Osteocyte (in vitro differentiated cells): ENCODE results near the gene DPYD. TPM values are rescaled to one million over a fixed set of nuclear protein-coding genes. Genes with fewer than 3 reads are reported as not detected.

Experiments used
- DNase-seq: peaks from one replicate; pipeline ENCODE4 v3.0.0; 2021; ENCODE audit warnings: mixed read lengths; ENCODE audit not compliant: unreplicated experiment; ENCODE audit errors: extremely low spot score
- H3K27ac Mint-ChIP-seq: one replicate; pipeline ENCODE4 v1.8.0; 2021; ENCODE audit warnings: mild to moderate bottlenecking, mixed read lengths; ENCODE audit not compliant: unreplicated experiment
- H3K27me3 Mint-ChIP-seq: one replicate; pipeline ENCODE4 v1.8.0; 2021; ENCODE audit warnings: mixed read lengths; ENCODE audit not compliant: unreplicated experiment
- H3K36me3 Mint-ChIP-seq: one replicate; pipeline ENCODE4 v1.8.0; 2021; ENCODE audit warnings: mixed read lengths; ENCODE audit not compliant: unreplicated experiment
- H3K4me1 Mint-ChIP-seq: one replicate; pipeline ENCODE4 v1.8.0; 2021; ENCODE audit warnings: mixed read lengths; ENCODE audit not compliant: unreplicated experiment
- H3K4me3 Mint-ChIP-seq: one replicate; pipeline ENCODE4 v1.8.0; 2021; ENCODE audit warnings: mild to moderate bottlenecking, moderate library complexity, mixed read lengths; ENCODE audit not compliant: unreplicated experiment
- H3K9me3 Mint-ChIP-seq: one replicate; pipeline ENCODE4 v1.8.0; 2021; ENCODE audit warnings: mixed read lengths; ENCODE audit not compliant: unreplicated experiment
- total RNA-seq: library from RNA; stranded (reverse); gene quantifications from 2 replicates; pipeline ENCODE4 v1.2.1, GENCODE V29; 2021
- TF ChIP-seq, protein P1 (sequence below): fragments of 200-600 bp; sonication (generic); IDR thresholded peaks from 2 replicates; pipeline ENCODE4 v1.5.0; 2021; ENCODE audit warnings: antibody characterized with exemption, mild to moderate bottlenecking, moderate library complexity

The DPYD gene
- total RNA-seq, 1 donor from 2014 or later, result 44.0 TPM

DNA sequence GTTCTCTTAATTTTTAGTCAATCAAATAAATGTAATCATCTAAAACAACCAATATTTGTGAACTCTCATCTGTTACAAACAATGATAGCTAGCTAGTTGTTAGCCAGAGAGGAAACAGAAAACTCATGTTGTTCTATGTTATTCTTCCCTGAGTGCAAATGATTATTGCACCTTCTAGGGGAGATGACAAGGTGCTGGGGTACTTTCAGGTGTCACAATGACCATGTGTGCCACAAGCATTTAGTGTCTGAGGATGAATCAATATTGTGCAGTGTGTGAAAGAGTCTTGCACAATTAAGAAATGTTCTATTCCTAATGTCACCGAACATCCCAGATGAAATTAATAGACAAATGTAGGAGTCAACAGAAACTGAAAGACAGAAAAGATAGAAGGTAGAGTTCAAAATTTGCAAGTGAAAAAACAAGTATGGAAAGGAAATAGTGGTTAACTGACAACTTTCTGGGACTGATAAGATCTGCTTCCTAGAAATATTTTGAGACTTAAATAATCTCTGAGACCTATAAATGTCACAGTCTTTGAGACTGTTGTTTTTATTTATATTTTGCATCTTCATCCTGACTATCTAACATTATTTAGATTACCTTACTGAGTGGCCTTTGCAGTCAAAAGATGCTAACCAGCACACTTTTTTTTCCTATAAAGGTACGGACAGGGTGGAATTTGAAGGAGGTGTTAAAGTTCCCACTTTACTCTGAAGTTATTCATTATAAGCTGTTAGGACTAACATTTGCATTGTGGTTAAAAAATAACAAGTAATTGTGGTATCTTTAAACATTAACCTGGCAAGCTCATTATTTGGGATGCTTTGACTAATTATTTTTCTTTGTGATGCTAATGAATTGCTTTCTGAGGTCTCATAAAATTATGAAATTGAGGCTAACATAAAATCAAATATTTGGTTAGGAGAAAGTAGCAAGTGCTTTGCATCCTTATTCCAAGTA, 21.6 kb upstream of the DPYD start:
- Mint-ChIP-seq H3K27ac (no peak overlapping the region), H3K9me3 (no peaks in the 10 kb centered on the region), H3K36me3 (no peaks in the 10 kb centered on the region), H3K4me3 (no peak overlapping the region), H3K4me1 (peaks cover 22% of the 10 kb centered on the region), H3K27me3 (no peaks in the 10 kb centered on the region)
- TF ChIP-seq, protein P1, sequence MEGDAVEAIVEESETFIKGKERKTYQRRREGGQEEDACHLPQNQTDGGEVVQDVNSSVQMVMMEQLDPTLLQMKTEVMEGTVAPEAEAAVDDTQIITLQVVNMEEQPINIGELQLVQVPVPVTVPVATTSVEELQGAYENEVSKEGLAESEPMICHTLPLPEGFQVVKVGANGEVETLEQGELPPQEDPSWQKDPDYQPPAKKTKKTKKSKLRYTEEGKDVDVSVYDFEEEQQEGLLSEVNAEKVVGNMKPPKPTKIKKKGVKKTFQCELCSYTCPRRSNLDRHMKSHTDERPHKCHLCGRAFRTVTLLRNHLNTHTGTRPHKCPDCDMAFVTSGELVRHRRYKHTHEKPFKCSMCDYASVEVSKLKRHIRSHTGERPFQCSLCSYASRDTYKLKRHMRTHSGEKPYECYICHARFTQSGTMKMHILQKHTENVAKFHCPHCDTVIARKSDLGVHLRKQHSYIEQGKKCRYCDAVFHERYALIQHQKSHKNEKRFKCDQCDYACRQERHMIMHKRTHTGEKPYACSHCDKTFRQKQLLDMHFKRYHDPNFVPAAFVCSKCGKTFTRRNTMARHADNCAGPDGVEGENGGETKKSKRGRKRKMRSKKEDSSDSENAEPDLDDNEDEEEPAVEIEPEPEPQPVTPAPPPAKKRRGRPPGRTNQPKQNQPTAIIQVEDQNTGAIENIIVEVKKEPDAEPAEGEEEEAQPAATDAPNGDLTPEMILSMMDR, result no peak
- DNase-seq, result no peak

DNA sequence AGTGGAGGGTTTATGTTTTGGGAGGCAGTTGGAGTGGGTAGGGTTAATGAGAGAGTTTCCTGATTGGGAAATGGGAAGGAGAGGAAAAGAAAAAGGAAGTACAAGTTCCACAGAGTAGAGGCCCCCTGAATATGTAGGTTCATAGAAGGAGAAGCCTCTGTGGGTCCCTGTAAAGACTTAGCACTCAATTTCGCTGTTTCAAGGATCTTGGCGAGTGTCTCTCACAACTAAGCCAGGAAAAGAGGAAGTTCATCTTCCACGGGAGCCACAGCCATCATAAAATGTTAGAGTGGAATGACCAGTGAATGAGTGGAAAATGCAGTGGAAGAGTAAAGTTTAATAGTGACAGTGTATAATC, 17.4 kb upstream of the DPYD start:
- peak overlapping the region; percentile 90 for H3K27ac Mint-ChIP-seq
- TF ChIP-seq, protein P1, result no peak
- H3K4me3 Mint-ChIP-seq, result peak overlapping the region; percentile 8
- H3K27me3 Mint-ChIP-seq, result no peaks in the 10 kb centered on the region
- no peaks in the 10 kb centered on the region for H3K9me3 Mint-ChIP-seq
- no peak for DNase-seq
- peaks cover 28% of the 10 kb centered on the region for H3K4me1 Mint-ChIP-seq
- no peaks in the 10 kb centered on the region for H3K36me3 Mint-ChIP-seq

DNA sequence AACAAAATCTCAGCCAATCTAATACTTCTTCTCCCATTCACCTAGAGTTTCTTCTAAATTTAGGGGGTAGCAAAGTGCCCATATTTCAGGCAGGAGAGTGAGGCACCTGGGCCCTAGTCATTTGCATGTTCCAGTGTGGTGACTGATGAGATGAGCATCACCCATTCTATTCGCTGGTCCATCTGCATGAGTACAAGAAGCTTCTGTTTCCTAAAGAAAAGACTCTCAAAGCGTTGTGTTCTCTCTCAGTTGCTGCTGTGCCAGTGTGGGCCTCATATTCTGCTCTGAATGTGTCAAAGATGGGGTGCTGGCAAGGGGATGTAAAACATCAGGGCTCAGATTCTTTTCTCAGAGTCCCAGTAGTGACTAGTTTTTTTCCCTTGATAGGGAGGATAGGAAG, 16.1 kb upstream of the DPYD start:
- no peaks in the 10 kb centered on the region for H3K9me3 Mint-ChIP-seq
- TF ChIP-seq, protein P1, result no peak
- no peak overlapping the region for H3K4me3 Mint-ChIP-seq
- peak overlapping the region; percentile 54 for H3K27ac Mint-ChIP-seq
- peaks cover 27% of the 10 kb centered on the region for H3K4me1 Mint-ChIP-seq
- no peaks in the 10 kb centered on the region for H3K36me3 Mint-ChIP-seq
- no peaks in the 10 kb centered on the region for H3K27me3 Mint-ChIP-seq
- DNase-seq, result no peak

DNA sequence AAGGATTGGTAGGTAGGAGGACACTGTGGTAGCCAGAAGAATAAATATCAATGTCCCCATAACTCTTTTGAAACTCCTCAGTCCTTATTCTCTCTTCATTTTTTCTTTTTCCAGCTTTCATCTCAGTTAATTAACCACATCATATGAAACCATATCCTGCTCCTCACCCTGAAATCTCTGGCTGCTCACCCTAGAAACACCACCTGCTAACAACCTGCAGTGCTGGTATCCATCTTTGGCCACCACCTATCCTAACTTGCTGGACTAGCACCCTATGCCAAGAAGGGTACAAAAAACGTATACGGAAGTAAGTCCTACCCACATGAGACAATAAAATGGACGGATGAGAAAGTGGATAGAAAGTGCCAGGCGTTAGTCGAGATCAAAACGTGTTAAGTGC, 13.7 kb upstream of the DPYD start:
- no peak overlapping the region for H3K27ac Mint-ChIP-seq
- no peaks in the 10 kb centered on the region for H3K36me3 Mint-ChIP-seq
- peaks cover 27% of the 10 kb centered on the region for H3K4me1 Mint-ChIP-seq
- TF ChIP-seq, protein P1, result no peak
- H3K4me3 Mint-ChIP-seq, result no peak overlapping the region
- DNase-seq, result no peak
- H3K9me3 Mint-ChIP-seq, result no peaks in the 10 kb centered on the region
- H3K27me3 Mint-ChIP-seq, result no peaks in the 10 kb centered on the region
